Stimulated activated naive CD8-positive, alpha-beta T cell treated with anti-CD3 and anti-CD28 coated beads, Interleukin-15, Interleukin-2, amounts not matched to agents 100 U/mL and 50 U/mL, for 24 hours (primary cell): ENCODE measurements around the gene MRPL12.
"Not testable (repeated sequence)": the region's sequence is repeated elsewhere in the genome, so short reads cannot be mapped to it uniquely, and the experiment has no call there.

ENCODE experiments used
- ATAC-seq: fragments of 150-1000 bp; cut with Tn5 transposase; one replicate; pipeline ENCODE4 v1.10.0; 2021
- DNase-seq: peaks from one replicate; pipeline ENCODE4 v3.0.0; 2021

MRPL12 gene

DNA sequence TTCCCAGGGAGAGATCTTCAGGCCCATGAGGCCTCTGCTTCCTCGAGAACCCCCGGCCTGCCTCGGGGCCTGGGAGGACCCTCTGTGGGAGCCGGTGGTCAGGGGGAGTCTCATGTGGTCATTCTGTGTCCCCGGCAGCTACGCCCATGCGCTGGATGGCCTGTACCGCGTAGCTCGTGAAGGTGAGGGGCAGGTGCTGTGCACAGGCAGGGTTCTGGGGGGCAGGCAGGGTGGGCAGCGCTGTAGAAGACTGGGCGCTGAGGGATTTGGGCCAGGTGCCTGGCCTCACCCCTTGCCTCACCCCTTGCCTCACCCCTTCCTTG, 13.5 kb downstream of the MRPL12 start:
- ATAC-seq: no peak
- no peak for DNase-seq

DNA sequence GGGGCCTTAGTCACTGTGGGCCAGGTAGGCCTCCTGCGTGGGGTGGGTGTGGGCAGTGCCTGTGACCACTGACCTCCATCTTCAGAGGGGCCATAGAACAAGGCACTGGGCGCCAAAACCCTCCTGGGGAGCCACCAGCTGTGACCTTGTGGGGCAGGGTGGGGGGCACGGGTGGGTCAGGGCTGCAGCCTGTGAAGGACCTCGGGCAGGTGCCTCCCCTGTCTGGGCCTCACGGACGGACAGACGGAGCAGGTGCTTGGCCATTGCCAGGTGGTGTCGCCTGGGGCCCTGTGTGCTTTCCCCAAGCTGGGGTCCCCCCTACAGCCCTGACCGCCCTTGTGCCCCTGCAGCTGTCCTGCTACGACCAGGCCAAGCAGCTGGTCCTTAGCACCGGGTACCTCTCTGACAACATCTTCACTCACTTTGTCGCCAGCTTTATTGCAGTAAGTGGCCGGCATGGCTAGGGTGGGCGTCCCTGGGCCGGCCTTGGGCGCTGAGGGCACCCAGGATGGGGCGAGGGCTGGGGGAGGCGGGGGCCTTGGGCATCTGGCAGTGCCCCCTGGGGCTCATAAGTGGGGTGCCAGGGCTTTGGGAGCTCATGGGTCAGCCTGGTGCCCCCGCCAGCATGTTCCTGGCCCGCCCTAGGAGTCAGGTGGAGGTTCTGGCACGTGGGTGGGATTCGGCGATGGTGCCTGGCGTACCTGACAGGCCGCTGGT, 14.0 kb downstream of the MRPL12 start:
- DNase-seq (no peak), ATAC-seq (no peak)

DNA sequence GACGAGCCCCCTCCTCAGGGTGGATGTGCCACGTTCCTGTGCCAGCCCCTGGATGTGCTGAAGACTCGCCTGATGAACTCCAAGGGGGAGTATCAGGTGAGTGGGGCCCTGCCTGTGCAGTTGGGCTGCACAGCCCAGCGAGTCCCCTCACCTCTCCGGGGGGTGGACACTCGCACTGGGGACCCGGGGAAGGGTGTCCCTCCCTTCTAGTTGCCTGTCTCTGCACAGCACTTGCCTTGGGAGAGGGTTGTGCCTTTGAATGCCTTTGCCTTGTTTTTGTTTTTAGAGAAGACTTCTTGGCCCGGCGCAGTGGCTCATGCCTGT, 14.6 kb downstream of the MRPL12 start:
- no peak for ATAC-seq

DNA sequence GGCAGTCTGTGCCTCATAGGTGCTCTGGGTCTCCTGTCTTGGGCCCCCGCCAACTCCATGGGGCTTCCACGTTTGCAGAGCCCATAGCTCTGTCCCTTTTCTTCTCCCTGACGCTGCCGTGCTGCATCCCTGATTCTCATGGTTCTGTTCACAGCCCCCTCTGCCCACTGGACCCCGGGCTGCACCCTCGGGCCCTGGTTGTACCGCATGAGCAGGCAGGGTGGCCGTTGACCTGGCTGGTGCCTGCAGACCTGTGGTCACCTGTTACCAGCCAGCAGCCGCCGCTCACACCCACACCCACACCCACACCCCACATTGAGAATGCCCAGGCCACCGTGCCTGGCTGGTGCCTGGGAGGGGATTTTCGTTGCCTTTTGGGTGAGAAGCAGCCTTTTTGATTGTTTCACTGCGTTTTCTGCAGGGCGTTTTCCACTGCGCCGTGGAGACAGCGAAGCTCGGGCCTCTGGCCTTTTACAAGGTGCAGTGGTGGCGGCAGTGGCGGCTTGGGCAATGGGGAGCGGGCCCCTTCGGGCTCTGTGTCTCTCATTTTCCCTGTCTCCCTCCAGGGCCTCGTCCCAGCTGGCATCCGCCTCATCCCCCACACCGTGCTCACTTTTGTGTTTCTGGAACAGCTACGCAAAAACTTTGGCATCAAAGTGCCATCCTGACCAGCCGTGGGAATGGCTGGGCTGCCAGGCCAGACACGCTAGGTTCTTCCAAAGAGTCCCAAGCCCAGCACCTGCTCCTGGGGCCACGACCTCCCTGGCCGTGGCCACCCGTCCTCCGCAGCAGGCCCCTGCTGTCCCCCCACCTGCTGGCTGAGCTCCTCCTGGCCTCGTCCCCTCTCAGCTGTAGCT, 16.5 kb downstream of the MRPL12 start:
- DNase-seq (no peak), ATAC-seq (no peak)

More for the DNA sequence above, 14.6 kb downstream of the MRPL12 start:
- DNase-seq: no peak

DNA sequence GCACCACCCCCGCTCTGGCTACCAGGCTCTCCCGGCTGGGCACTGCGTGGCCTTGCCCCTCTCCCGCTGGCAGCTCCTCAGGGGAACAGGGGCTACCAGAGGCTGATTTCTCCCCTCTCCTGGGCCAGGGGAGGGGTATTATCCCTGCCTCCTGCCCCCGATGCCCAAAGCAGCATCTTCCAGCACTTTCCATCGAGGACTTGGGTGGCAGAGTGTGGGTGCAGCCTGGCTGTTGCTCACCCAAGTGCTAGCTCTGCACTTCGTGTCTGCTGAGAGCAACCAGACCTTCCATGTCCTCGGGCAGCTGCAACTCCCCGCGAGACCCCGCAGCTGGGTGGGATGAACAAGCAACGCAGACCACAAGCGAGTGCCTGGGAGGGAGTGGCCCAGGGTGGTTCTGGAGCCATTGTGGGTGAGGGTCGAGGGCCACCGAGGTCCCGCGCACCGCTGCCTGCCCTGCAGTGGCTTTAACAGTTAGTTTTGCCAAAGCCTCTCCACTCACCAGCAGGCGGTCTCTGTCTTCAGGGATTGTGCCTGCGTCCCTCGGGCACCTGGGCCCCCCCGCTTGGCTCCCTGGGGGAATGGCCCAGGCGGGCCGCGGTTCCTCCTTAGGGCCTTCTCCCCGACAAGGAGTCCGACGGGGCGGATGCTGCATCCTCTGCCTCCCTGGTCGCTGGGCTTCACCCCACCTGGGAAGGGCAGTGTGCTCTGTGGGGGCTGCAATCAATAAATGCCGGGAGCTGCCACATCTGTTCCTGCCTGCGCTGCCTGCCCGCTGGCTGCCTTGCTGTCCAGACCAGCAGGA, 17.3 kb downstream of the MRPL12 start:
- DNase-seq: no peak
- ATAC-seq: no peak

DNA sequence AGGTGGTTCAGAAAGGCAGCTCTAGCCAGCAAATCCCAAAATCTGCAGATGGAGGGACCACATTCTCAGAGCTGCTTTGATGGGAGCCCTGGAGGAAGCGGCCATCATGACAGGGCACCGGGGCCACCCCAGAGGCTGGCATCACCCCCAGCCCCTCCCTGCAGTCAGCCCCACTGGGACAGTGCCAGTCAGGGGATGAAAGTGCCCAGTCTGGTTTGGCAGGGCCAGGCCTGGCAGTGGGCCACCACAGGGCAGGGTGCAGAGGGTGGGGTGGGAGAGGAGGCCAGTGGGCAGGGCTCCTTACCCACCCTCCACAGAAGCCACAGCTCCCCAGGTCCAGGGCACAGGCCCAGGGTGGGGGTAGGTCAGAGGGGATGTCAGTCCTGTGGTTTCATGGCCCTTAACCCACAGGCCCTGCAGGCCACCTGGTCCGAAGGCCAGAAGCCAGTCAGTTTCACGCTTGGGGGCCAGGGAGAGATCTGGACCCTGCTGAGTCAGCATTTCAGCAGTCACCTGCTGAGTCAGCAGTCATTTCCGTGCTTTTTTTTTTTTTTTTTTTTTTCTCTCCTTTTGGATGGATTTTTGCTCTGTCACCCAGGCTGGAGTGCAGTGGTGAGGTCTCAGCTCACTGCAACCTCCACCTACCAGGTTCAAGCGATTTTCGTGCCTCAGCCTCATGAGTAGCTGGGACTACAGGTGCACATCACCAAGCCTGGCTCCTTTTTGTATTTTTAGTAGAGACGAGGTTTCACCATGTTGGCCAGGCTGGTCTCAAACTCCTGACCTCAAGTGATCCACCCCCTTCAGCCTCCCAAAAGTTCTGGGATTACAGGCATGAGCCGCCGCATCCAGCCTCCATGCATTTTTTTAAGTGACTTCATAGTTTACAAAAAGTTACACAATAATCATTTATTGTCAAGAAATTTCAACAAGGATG, 19.3 kb downstream of the MRPL12 start:
- DNase-seq (no peak), ATAC-seq (no peak)

DNA sequence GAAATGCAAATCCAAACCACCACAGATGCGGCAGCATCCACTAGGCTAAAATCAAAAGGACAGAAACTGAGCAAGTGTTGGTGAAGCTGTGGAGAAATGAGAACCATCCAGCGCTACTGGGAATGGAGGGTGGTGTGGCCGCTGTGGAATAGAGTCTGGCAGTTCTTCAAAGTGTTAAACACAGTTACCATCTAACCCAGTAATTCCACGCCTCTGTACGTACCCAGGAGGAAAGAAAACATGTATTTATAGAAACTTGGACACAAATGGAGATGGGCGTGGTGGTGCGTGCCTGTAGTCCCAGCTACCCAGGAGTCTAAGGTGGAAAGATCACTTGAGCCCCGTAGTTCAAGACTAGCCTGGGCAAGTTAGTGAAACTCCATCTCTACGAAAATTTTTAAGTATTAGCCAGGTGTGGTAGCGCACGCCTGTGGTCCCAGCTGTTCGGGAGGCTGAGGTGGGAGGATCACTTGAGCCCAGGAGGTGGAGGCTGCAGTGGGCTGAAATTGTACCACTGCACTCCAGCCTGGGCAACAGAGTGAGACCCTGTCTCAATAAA, 20.6 kb downstream of the MRPL12 start:
- DNase-seq (no peak), ATAC-seq (no peak)

DNA sequence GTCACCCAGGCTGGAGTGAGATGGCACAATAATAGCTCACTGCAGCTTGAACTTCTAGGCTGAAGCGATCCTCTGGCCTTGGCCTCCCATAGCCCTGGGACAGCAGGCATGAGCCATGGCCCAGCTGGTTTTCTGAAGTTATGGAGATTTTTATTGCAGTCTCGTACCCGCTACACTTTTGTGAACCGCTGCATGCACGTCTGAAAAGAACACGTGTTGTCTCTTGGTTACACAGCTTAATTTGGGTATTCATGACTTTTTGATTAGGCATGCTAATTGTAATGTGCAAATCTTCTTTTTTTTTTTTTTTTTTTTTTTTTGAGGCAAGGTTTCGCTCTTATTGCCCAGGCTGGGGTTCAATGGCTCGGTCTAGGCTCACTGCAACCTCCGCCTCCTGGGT, 22.3 kb downstream of the MRPL12 start:
- ATAC-seq (no peak), DNase-seq (no peak)

DNA sequence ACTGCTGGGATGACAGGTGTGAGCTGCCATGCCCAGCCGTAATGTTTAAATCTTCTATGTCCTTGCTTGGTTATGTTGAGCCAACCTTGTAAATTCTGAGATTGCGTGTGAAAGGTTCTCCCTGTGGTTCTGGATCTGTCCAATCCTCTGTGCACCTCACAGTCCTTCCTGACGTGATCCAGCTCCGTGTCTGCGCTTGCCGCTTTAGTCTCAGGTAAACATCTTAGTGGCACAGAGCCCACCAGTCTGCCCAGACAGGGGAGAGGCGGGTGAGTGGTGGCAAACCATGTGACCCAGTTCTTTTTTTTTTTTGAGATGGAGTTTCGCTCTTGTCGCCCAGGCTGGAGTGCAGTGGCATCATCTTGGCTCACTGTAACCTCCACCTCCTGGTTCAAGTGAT, 22.8 kb downstream of the MRPL12 start:
- DNase-seq (no peak), ATAC-seq (no peak)

DNA sequence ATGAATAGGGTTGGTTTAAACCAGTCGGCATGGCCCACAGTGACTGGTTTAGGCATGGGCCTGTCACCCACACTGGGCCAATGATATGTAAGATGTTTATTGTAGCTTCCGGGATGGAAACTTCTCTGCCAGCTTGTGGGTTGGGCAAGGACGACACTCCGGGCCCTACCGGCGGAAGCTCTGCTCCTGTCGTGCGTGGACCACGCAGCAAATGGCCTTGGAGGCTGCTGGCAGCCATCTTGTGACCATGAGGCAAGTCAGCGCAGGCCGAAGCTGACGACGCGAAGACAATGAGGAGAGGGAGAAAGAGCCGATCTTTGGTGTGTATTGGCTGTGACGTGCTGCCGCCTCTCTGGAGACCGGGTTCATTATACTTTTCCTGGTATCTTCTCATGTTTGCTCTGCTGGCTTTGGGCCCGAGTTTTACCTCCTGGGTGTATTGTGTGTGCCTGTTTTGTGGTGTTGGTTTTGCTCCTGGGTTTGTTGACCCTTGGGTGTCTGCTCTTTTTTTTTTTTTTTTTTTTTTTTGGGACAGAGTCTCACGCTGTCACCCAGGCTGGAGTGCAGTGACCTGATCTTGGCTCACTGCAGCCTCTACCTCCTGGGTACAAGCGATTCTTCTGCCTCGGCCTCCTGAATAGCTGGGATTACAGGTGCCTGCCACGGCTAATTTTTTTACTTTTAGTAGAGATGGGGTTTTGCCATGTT, 24.3 kb downstream of the MRPL12 start:
- ATAC-seq (no peak), DNase-seq (no peak)

DNA sequence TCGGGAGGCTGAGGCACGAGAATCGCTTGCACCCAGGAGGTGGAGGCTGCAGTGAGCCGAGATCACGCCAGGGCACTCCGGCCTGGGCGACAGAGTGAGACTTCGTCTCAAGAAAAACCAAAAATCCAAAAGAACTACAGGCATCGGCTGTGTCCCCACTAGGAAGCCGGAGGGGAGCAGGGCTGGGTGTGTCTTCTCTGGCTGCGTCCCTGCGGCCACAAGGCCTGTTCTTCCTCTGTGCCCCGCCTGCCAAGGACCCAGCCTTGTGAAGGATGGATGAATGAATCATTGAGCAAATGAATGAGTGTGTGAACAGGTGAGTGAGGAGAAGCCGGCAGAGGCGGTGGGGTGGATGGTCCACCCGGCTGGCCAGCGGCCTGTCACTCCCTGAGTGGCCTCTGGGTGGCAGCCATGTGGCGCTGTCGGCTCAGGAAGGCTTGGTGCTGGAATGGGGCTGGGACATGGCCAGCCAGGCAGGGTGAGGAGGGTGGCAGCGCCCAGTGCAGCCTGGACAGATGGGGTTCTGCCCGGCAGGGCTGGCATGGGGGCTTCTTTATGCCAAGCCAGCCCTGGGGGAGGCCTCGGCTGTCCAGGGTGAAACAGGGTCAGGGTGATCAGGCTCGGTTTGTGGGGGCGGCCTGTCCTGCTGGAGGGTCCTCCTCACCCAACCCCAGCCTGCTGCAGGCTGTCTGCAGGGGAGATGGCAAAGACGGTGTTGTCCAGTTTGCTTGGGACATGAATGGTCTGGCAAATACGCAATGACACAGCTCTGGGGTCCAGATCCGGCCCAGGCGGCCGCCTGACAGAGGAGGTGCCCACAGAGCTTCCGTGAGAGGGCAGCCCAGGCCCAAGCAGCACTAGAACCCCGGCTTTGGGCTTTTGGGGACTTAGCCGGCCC, 30.6 kb downstream of the MRPL12 start:
- ATAC-seq (peak; percentile 82), DNase-seq (peak; percentile 81)

DNA sequence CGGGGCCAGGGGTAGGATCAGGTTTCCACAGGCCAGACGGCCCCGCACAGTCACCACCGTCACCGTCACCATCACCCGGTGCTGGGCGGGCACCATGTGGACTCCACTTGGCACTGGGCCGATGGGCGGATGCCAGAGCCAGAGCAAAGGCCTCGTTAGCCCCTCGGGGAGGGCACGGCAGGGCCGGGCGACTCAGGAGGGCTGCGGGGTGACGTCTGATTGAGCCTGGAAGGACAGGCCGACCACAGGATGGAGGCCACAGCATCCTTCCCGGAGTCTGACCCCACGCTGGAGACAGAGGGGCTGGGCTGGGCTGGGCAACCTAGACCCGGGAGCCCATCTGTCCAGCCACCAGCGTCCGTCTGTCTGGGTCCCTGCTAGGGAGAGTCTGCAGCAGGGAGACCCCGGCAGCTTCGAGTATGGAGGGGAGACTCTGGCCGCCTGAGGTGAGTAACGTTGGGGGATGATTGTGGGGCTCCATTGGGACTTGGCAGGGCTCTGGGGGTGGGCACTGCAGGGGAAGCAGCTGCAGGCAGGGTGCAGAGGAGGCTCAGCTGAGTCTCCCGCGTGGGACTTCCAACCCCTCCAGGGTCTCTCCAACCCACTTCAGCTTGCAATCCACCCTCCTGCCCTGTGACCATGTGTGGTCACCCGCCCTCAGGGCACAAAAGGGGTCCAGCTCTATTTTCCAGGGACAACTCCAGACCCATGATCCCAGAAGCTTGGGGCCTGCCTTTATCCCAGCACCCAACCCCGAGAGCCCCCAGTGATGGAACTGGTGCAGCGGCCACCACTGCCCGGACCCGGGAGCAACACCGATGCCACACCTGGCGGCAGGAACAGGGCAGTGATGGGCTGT, 31.5 kb downstream of the MRPL12 start:
- DNase-seq (no peak), ATAC-seq (no peak)

DNA sequence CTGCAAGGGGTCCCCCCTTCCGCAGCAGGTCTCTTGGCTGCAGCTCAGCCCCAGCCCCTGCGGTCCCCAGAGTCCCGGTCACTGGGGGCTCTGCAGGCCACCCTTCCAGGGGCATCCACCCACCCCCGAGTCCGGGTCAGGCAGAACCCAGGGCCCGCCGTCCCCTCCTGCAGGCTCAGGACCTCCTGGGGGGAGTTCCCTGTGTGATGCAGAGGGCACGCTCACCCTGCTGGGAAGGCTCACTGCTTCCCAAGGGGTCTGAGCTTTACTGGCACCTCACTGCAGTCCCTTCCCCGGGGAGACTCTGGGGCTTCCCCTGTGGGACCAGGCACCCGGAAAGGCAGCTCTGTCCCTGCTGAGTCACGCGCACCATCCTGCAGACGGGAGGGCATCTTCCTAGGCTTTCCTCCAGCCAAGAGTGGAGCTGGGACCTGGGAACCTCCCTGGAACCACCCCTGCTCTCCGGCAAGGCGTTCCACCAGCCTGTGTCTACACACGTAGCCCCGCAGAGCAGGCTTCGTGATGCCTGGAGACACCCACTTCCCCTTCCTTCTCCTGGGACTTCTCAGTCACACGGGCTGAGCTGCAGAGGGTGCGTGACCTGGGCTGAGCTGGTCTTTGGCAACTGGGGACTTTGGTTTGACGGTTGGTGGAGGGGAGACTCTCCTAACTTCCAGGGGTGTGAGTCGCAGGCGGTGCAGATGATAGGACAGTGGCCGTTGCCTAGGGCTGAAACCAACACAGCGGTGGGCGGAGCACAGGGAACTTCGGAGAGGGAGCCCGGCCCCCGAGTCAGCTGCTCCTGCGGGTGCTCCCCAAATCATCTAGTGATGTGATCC, 32.3 kb downstream of the MRPL12 start:
- DNase-seq (no peak), ATAC-seq (peak; percentile 29)

DNA sequence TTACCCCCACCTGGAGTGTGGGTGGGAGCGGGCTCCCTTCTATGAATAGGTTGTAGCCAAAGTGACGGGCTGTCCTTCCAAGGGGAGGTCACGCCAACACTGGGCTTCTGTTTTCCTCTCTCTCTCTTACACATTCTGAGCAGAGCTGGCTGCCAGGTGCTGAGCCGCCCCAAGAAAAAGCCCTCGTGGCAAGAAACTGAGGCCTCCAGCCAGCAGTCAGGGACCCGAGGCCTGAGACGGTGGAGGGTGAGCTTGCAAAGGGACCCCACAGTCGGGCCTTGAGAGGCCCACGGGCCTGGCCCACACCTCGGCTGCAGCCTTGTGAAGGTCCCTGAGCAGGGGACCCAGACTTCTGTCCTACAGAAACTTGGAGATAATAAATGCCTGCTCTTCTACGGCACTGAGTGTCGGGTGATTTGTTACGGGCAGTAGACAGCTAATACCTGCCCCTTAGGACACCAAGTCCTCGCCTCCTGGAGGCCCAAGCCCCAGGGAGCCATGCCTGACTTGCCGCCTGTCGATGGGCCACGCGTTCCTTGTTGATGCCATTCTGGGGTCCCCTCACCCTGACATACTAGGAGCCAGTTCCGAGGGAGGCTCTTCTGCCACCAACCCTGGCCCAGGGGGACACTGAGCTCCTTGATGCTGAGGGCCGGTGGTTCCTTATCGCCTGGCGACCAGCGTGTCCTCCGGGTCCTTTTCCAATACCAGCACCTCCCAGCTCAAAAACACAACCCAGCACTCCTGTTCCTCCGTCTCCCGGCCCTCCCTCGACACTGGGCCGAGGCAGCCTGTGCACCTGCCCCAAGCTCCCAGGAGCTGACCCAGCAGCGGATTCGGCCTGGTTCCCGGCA, 35.0 kb downstream of the MRPL12 start:
- ATAC-seq (no peak), DNase-seq (no peak)

DNA sequence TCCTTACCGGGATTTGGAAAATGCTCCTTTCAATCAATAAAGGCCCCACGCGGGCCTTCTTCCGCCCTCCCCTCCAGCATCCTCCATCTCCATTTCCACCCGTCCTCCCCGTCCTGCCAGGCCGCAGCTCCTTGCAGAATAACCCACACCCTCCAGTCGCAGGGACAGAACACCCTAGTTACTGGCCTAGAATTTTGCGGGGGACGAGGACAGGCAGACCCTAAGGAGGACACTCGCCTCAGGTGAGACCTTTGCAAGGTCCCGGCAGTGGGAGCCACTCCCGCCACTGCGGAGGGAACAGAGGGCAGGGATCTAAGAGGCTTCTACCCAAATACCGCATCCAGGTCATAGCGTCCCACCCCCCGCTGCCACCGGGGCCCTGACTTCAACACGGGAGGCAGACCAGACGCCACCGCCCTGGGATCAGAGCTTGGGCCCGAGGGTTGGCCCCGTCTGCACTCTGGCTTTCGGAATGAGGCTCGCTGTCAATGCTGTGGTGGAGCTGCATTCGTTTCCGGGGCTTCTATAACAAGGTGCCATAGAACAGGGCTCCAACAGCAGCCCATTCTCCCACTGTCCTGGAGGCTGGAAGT, 35.7 kb downstream of the MRPL12 start:
- DNase-seq (no peak), ATAC-seq (no peak)

DNA sequence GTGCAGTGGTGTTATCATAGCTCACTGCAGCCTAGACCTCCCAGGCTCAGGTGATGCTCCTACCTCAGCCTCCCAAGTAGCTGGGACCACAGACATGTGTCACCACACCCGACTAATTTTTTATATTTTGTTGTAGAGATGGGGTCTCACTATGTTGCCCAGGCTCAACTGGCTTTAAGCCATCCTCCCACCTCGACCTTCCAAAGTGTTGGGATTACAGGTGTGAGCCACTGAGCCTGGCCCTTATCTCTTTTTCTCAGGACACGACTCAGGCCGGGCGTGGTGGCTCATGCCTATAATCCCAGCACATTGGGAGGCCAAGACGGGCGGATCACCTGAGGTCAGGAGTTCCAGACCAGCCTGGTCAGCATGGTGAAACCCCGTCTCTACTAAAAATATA, 36.4 kb downstream of the MRPL12 start:
- not testable (repeated sequence) for ATAC-seq, DNase-seq
